DND-41 (cell line): ENCODE results near the gene SLC16A10.

Source experiments
- EZH2 ChIP-seq: IDR thresholded peaks from 3 replicates; pipeline ENCODE4 v1.6.1; 2012; ENCODE audit warnings: borderline replicate concordance, low read depth, mild to moderate bottlenecking, moderate library complexity, low read length, inconsistent platforms; ENCODE audit not compliant: severe bottlenecking
- TF ChIP-seq, protein P1 (sequence below): IDR thresholded peaks from 2 replicates; pipeline ENCODE4 v1.5.1; 2012; ENCODE audit warnings: borderline replicate concordance, low read length, moderate library complexity, mild to moderate bottlenecking; ENCODE audit not compliant: poor library complexity, severe bottlenecking; ENCODE audit errors: extremely low read depth

DNA sequence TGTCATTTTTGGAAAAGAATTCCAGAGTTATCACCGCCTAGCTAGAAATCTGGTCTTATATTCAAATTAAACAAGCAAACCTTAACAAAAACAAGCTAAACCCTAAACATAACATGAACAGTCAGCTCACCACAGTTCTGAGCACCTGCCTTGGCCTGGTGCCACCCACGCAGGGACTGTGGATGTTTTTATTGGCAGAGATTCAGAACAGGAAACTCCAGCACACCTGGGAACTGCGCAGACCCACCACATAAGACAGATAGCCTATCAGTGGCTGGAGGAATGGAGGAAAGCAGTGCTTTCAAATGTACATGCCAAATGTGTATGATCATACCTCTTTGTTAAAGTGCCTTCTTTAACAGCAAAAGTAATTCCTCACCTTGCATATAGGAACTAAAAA is 8.9 kb downstream of the SLC16A10 start:
- TF ChIP-seq, protein P1, sequence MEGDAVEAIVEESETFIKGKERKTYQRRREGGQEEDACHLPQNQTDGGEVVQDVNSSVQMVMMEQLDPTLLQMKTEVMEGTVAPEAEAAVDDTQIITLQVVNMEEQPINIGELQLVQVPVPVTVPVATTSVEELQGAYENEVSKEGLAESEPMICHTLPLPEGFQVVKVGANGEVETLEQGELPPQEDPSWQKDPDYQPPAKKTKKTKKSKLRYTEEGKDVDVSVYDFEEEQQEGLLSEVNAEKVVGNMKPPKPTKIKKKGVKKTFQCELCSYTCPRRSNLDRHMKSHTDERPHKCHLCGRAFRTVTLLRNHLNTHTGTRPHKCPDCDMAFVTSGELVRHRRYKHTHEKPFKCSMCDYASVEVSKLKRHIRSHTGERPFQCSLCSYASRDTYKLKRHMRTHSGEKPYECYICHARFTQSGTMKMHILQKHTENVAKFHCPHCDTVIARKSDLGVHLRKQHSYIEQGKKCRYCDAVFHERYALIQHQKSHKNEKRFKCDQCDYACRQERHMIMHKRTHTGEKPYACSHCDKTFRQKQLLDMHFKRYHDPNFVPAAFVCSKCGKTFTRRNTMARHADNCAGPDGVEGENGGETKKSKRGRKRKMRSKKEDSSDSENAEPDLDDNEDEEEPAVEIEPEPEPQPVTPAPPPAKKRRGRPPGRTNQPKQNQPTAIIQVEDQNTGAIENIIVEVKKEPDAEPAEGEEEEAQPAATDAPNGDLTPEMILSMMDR, result no peak
- no peak for TF ChIP-seq EZH2
